ENCODE data around the gene STXBP4. TPM values are rescaled to one million over a fixed set of nuclear protein-coding genes. Genes with fewer than 3 reads are reported as not detected.

STXBP4 gene
- total RNA-seq, 1 experiment from 2014 or later = 16.8 TPM

DNA sequence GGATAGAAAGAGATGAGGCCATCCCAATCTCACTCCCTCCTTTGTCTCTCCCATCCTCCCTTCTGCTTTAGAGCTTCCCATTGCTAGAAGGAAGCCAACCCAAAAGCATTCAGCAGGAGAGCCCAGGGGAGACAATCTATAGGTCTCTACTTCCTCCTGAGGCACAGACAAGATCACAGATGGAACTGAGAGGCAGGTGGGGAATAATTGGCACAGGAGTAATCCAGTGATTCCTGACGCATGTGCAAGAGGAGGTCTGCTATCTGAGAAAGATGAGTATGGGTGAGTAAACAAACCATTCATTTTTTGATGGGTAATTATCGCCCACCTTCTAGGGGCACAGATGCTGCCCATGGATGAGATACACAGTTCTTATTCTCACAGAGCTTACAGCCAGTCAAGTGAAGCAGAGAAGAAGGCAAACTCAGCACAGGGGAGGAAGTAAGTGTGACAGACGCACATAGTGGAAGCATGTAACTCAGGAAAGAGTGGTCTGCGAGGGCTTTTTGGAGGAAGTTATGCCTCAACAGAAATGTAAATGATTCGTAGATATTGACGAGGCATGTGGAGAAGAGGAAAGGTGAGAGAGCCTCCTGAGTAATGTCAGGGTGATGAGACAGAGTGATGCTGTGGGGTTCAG lies 207.3 kb downstream of the STXBP4 start:
- Mint-ChIP-seq H3K9me3 (ENCODE audit: unreplicated experiment) (no peaks in the 10 kb centered on the region), H3K36me3 (ENCODE audit: insufficient read depth, unreplicated experiment) (no peaks in the 10 kb centered on the region), H3K4me1 (ENCODE audit: low read depth, unreplicated experiment) (no peaks in the 10 kb centered on the region), H3K4me3 (ENCODE audit: unreplicated experiment) (no peak overlapping the region), H3K27me3 (ENCODE audit: insufficient read depth, unreplicated experiment) (no peaks in the 10 kb centered on the region), H3K27ac (ENCODE audit: unreplicated experiment) (no peak overlapping the region)
- intact Hi-C loops (cut with micrococcal nuclease; ENCODE audit: unreplicated experiment) = no loop called here
- BruUV-seq (replicated peaks) = no TSS peak
- Histone ChIP-seq H3K36me3 (ENCODE audit: control insufficient read depth, insufficient read depth, low read length) (no peaks in the 10 kb centered on the region), H3K9me3 (no peaks in the 10 kb centered on the region), H3K27me3 (replicated peaks; ENCODE audit: control insufficient read depth, insufficient read depth, low read length) (no peaks in the 10 kb centered on the region), H3K4me3 (ENCODE audit: low read depth, low read length) (no peak overlapping the region), H3K4me1 (no peaks in the 10 kb centered on the region)
- TF ChIP-seq CTCF (IDR thresholded peaks at IDR 0.05; ENCODE audit: insufficient read depth in 1 of 2, low read depth in 1 of 2, low read length in 1 of 2, severe bottlenecking in 1 of 2, unreplicated experiment in 1 of 2) = no peak
- ChIA-PET POLR2A (no interaction called here), CTCF (no interaction called here)
- no peak for DNase-seq

DNA sequence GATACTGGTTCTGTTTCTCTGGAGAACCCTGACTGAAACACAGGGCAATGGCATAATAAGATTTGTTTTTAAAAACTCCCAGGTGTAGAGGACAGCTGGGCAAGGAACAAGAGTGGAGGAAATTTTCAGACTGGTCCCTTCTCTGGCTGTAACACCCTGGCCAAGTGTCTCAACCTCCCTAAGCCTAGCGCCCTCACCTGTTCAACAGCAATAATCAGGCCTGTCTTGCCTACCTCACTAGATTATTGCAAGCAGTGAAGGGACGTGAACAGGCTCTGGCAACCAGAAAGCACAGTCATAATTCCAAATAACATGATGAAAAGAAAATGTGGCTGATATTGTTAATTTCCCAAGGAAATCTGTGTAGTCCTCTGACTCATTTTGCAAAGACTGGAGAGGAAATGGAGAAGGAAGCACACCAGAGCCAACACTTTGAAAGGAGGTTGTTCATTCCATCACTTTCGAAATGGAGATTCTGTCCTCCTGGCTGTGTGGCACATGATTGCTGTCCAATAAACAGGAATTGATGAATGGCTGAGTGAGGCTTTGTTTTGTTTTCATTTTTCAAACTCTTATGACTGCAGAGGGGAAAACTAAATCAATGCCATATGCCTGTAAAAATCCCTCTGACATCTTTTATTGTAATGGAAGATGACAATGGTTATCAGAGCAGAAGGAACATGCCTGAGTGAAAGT lies 208.7 kb downstream of the STXBP4 start:
- Histone ChIP-seq H3K4me3 (ENCODE audit: low read depth, low read length) (no peak overlapping the region), H3K27me3 (replicated peaks; ENCODE audit: control insufficient read depth, insufficient read depth, low read length) (no peaks in the 10 kb centered on the region), H3K36me3 (ENCODE audit: control insufficient read depth, insufficient read depth, low read length) (no peaks in the 10 kb centered on the region), H3K9me3 (no peaks in the 10 kb centered on the region), H3K4me1 (no peaks in the 10 kb centered on the region)
- TF ChIP-seq CTCF (IDR thresholded peaks at IDR 0.05; ENCODE audit: insufficient read depth in 1 of 2, low read depth in 1 of 2, low read length in 1 of 2, severe bottlenecking in 1 of 2, unreplicated experiment in 1 of 2) = peak in 1 of 2 experiments; percentile 27
- H3K36me3 Mint-ChIP-seq (ENCODE audit: insufficient read depth, unreplicated experiment) = no peaks in the 10 kb centered on the region
- H3K27me3 Mint-ChIP-seq (ENCODE audit: insufficient read depth, unreplicated experiment) = no peaks in the 10 kb centered on the region
- intact Hi-C loops (cut with micrococcal nuclease; ENCODE audit: unreplicated experiment) = no loop called here
- peak in 1 of 2 experiments; percentile 5 for DNase-seq
- no peak overlapping the region for H3K4me3 Mint-ChIP-seq (ENCODE audit: unreplicated experiment)
- ChIA-PET POLR2A (interaction anchor here (0.6 kb wide), 1 partner anchor 61 kb away, joined by 5 read pairs; no protein-coding TSS in a partner anchor), CTCF (no interaction called here)
- H3K27ac Mint-ChIP-seq (ENCODE audit: unreplicated experiment) = no peak overlapping the region
- no TSS peak for BruUV-seq (replicated peaks)
- no peaks in the 10 kb centered on the region for H3K9me3 Mint-ChIP-seq (ENCODE audit: unreplicated experiment)
- H3K4me1 Mint-ChIP-seq (ENCODE audit: low read depth, unreplicated experiment) = no peaks in the 10 kb centered on the region

GRCh38 chr17:55177855-55178217 lies 209.3 kb downstream of the STXBP4 start:
- Mint-ChIP-seq H3K4me3 (ENCODE audit: unreplicated experiment) (no peak overlapping the region), H3K36me3 (ENCODE audit: insufficient read depth, unreplicated experiment) (no peaks in the 10 kb centered on the region), H3K27ac (ENCODE audit: unreplicated experiment) (no peak overlapping the region), H3K27me3 (ENCODE audit: insufficient read depth, unreplicated experiment) (no peaks in the 10 kb centered on the region), H3K9me3 (ENCODE audit: unreplicated experiment) (no peaks in the 10 kb centered on the region), H3K4me1 (ENCODE audit: low read depth, unreplicated experiment) (no peaks in the 10 kb centered on the region)
- ChIA-PET POLR2A (no interaction called here), CTCF (no interaction called here)
- no peak overlapping the region for H3K4me3 ChIP-seq (ENCODE audit: low read depth, low read length)
- no peaks in the 10 kb centered on the region for H3K9me3 ChIP-seq
- no peaks in the 10 kb centered on the region for H3K36me3 ChIP-seq (ENCODE audit: control insufficient read depth, insufficient read depth, low read length)
- no peaks in the 10 kb centered on the region for H3K27me3 ChIP-seq (replicated peaks; ENCODE audit: control insufficient read depth, insufficient read depth, low read length)
- TF ChIP-seq CTCF (IDR thresholded peaks at IDR 0.05; ENCODE audit: insufficient read depth in 1 of 2, low read depth in 1 of 2, low read length in 1 of 2, severe bottlenecking in 1 of 2, unreplicated experiment in 1 of 2) = no peak
- DNase-seq = no peak
- no TSS peak for BruUV-seq (replicated peaks)
- intact Hi-C loops (cut with micrococcal nuclease; ENCODE audit: unreplicated experiment) = no loop called here
- H3K4me1 ChIP-seq = no peaks in the 10 kb centered on the region

All from Caco-2 (cell line).